Measurements from ENCODE around the gene TTPAL. TPM values are rescaled to one million over a fixed set of nuclear protein-coding genes. Genes with fewer than 3 reads are reported as not detected.

TTPAL gene
- total RNA-seq, 2 experiments from 2014 or later: 18.0 to 18.4 TPM

- CTCF ChIA-PET: interaction anchor here (0.6 to 1.3 kb wide), 2 partner anchors 110 to 116 kb away, joined by 3 read pairs; no protein-coding TSS in a partner anchor
- H3K4me3 Mint-ChIP-seq: no peak overlapping the region
- POLR2A ChIA-PET: interaction anchor here (1.1 to 1.4 kb wide), 2 partner anchors 11 to 19 kb away, joined by 3 to 4 read pairs; partner anchors contain the start of gene TTPAL
- peaks cover 67% of the 10 kb centered on the region for H3K36me3 Mint-ChIP-seq (ENCODE audit: low read depth)
- H3K27ac Mint-ChIP-seq: no peak overlapping the region
- ATAC-seq: no peak
- H3K4me1 Mint-ChIP-seq (ENCODE audit: low read depth): peaks cover 23% of the 10 kb centered on the region
- H3K9me3 Mint-ChIP-seq (ENCODE audit: insufficient read depth): no peaks in the 10 kb centered on the region
- DNase-seq: no peak
- H3K27me3 Mint-ChIP-seq (ENCODE audit: low read depth): no peaks in the 10 kb centered on the region
Observed at GRCh38 chr20:44494681-44495080, 19.0 kb downstream of the TTPAL start.

- H3K27ac Mint-ChIP-seq: peak overlapping the region; percentile 0
- no peak for DNase-seq
- H3K36me3 Mint-ChIP-seq (ENCODE audit: low read depth): peaks cover 66% of the 10 kb centered on the region
Observed at GRCh38 chr20:44495257-44495656, 19.6 kb downstream of the TTPAL start.

GRCh38 chr20:44495802-44496481 is 20.3 kb downstream of the TTPAL start:
- DNase-seq (no peak), ATAC-seq (no peak)
- POLR2A ChIA-PET: interaction anchor here (1.1 to 1.4 kb wide), 2 partner anchors 12 to 20 kb away, joined by 3 to 4 read pairs; partner anchors contain the start of gene TTPAL
- no peaks in the 10 kb centered on the region for H3K27me3 Mint-ChIP-seq (ENCODE audit: low read depth)
- H3K4me3 Mint-ChIP-seq: no peak overlapping the region
- H3K36me3 Mint-ChIP-seq (ENCODE audit: low read depth): peaks cover 65% of the 10 kb centered on the region
- CTCF ChIA-PET: no interaction called here
- no peaks in the 10 kb centered on the region for H3K9me3 Mint-ChIP-seq (ENCODE audit: insufficient read depth)
- peak overlapping the region; percentile 0 for H3K27ac Mint-ChIP-seq
- H3K4me1 Mint-ChIP-seq (ENCODE audit: low read depth): peaks cover 23% of the 10 kb centered on the region

More at GRCh38 chr20:44495257-44495656, 19.6 kb downstream of the TTPAL start:
- Mint-ChIP-seq H3K27me3 (ENCODE audit: low read depth) (no peaks in the 10 kb centered on the region), H3K4me1 (ENCODE audit: low read depth) (peaks cover 23% of the 10 kb centered on the region), H3K9me3 (ENCODE audit: insufficient read depth) (no peaks in the 10 kb centered on the region), H3K4me3 (no peak overlapping the region)
- ChIA-PET POLR2A (interaction anchor here (1.1 to 1.4 kb wide), 2 partner anchors 12 to 19 kb away, joined by 3 to 4 read pairs; partner anchors contain the start of gene TTPAL), CTCF (interaction anchor here (0.6 kb wide), 1 partner anchor 111 kb away, joined by 3 read pairs; no protein-coding TSS in a partner anchor)
- no peak for ATAC-seq

- no peak overlapping the region for H3K4me3 Mint-ChIP-seq
Observed at GRCh38 chr20:44496976-44497375, 21.3 kb downstream of the TTPAL start.

GRCh38 chr20:44497761-44498160 is 22.1 kb downstream of the TTPAL start:
- H3K4me1 Mint-ChIP-seq (ENCODE audit: low read depth): peaks cover 6% of the 10 kb centered on the region
- H3K36me3 Mint-ChIP-seq (ENCODE audit: low read depth): peaks cover 62% of the 10 kb centered on the region
- H3K27ac Mint-ChIP-seq: no peak overlapping the region
- H3K4me3 Mint-ChIP-seq: no peak overlapping the region
- H3K9me3 Mint-ChIP-seq (ENCODE audit: insufficient read depth): no peaks in the 10 kb centered on the region
- no peaks in the 10 kb centered on the region for H3K27me3 Mint-ChIP-seq (ENCODE audit: low read depth)
- no peak for DNase-seq
- CTCF ChIA-PET: interaction anchor here (0.8 kb wide), 1 partner anchor 38 kb away, joined by 3 read pairs; no protein-coding TSS in a partner anchor
- no peak for ATAC-seq
- POLR2A ChIA-PET: interaction anchor here (0.6 to 1.7 kb wide), 2 partner anchors 23 to 34 kb away, joined by 3 to 4 read pairs; no protein-coding TSS in a partner anchor

More at GRCh38 chr20:44496976-44497375, 21.3 kb downstream of the TTPAL start:
- Mint-ChIP-seq H3K9me3 (ENCODE audit: insufficient read depth) (no peaks in the 10 kb centered on the region), H3K27ac (no peak overlapping the region), H3K27me3 (ENCODE audit: low read depth) (no peaks in the 10 kb centered on the region), H3K36me3 (ENCODE audit: low read depth) (peaks cover 63% of the 10 kb centered on the region), H3K4me1 (ENCODE audit: low read depth) (peaks cover 14% of the 10 kb centered on the region)
- no peak for DNase-seq
- ATAC-seq: no peak
- ChIA-PET POLR2A (no interaction called here), CTCF (no interaction called here)

GRCh38 chr20:44500221-44500620 is 24.5 kb downstream of the TTPAL start:
- ChIA-PET CTCF (interaction anchor here (1.1 kb wide), 1 partner anchor 21 kb away, joined by 3 read pairs; the partner anchor contains the start of gene SERINC3), POLR2A (no interaction called here)
- no peak for DNase-seq
- Mint-ChIP-seq H3K4me3 (no peak overlapping the region), H3K9me3 (ENCODE audit: insufficient read depth) (no peaks in the 10 kb centered on the region), H3K27me3 (ENCODE audit: low read depth) (no peaks in the 10 kb centered on the region), H3K27ac (no peak overlapping the region), H3K4me1 (ENCODE audit: low read depth) (peaks cover 5% of the 10 kb centered on the region), H3K36me3 (ENCODE audit: low read depth) (peaks cover 67% of the 10 kb centered on the region)
- no peak for ATAC-seq

GRCh38 chr20:44501448-44501847 is 25.8 kb downstream of the TTPAL start:
- Mint-ChIP-seq H3K27ac (no peak overlapping the region), H3K4me3 (no peak overlapping the region), H3K4me1 (ENCODE audit: low read depth) (peaks cover 1% of the 10 kb centered on the region), H3K9me3 (ENCODE audit: insufficient read depth) (no peaks in the 10 kb centered on the region), H3K36me3 (ENCODE audit: low read depth) (peaks cover 57% of the 10 kb centered on the region), H3K27me3 (ENCODE audit: low read depth) (no peaks in the 10 kb centered on the region)
- no peak for DNase-seq
- ATAC-seq: no peak
- ChIA-PET CTCF (interaction anchor here (1.1 kb wide), 1 partner anchor 20 kb away, joined by 3 read pairs; the partner anchor contains the start of gene SERINC3), POLR2A (no interaction called here)

GRCh38 chr20:44502968-44503367 is 27.3 kb downstream of the TTPAL start:
- ATAC-seq (no peak), DNase-seq (no peak)
- no peaks in the 10 kb centered on the region for H3K9me3 Mint-ChIP-seq (ENCODE audit: insufficient read depth)
- no peaks in the 10 kb centered on the region for H3K4me1 Mint-ChIP-seq (ENCODE audit: low read depth)
- no peak overlapping the region for H3K27ac Mint-ChIP-seq
- no peak overlapping the region for H3K4me3 Mint-ChIP-seq
- H3K36me3 Mint-ChIP-seq (ENCODE audit: low read depth): peaks cover 55% of the 10 kb centered on the region
- ChIA-PET CTCF (interaction anchor here (3.4 kb wide), 1 partner anchor 107 kb away, joined by 13 read pairs; no protein-coding TSS in a partner anchor), POLR2A (interaction anchor here (0.5 to 1.4 kb wide), 3 partner anchors 8 to 65 kb away, joined by 3 to 5 read pairs (median 4); partner anchors contain the start of gene TTPAL)
- no peaks in the 10 kb centered on the region for H3K27me3 Mint-ChIP-seq (ENCODE audit: low read depth)

GRCh38 chr20:44504402-44505307 is 29.0 kb downstream of the TTPAL start:
- H3K4me1 Mint-ChIP-seq (ENCODE audit: low read depth): no peaks in the 10 kb centered on the region
- no peak overlapping the region for H3K27ac Mint-ChIP-seq
- H3K4me3 Mint-ChIP-seq: no peak overlapping the region
- DNase-seq: no peak
- ATAC-seq: no peak
- H3K9me3 Mint-ChIP-seq (ENCODE audit: insufficient read depth): no peaks in the 10 kb centered on the region
- H3K27me3 Mint-ChIP-seq (ENCODE audit: low read depth): no peaks in the 10 kb centered on the region
- H3K36me3 Mint-ChIP-seq (ENCODE audit: low read depth): peaks cover 55% of the 10 kb centered on the region
- ChIA-PET POLR2A (no interaction called here), CTCF (interaction anchor here (3.4 kb wide), 1 partner anchor 106 kb away, joined by 13 read pairs; no protein-coding TSS in a partner anchor)

GRCh38 chr20:44509762-44510161 is 34.1 kb downstream of the TTPAL start:
- H3K4me1 Mint-ChIP-seq (ENCODE audit: low read depth): peaks cover 13% of the 10 kb centered on the region

GRCh38 chr20:44513871-44514270 is 38.2 kb downstream of the TTPAL start:
- H3K4me3 Mint-ChIP-seq: no peak overlapping the region
- DNase-seq (no peak), ATAC-seq (no peak)
- CTCF ChIA-PET: interaction anchor here (1.6 kb wide), 1 partner anchor 96 kb away, joined by 3 read pairs; no protein-coding TSS in a partner anchor
- no peaks in the 10 kb centered on the region for H3K9me3 Mint-ChIP-seq (ENCODE audit: insufficient read depth)
- H3K27ac Mint-ChIP-seq: no peak overlapping the region
- H3K27me3 Mint-ChIP-seq (ENCODE audit: low read depth): no peaks in the 10 kb centered on the region
- POLR2A ChIA-PET: no interaction called here
- H3K36me3 Mint-ChIP-seq (ENCODE audit: low read depth): peaks cover 25% of the 10 kb centered on the region
- peaks cover 20% of the 10 kb centered on the region for H3K4me1 Mint-ChIP-seq (ENCODE audit: low read depth)

More at GRCh38 chr20:44509762-44510161, 34.1 kb downstream of the TTPAL start:
- H3K9me3 Mint-ChIP-seq (ENCODE audit: insufficient read depth): no peaks in the 10 kb centered on the region
- no peaks in the 10 kb centered on the region for H3K27me3 Mint-ChIP-seq (ENCODE audit: low read depth)
- H3K4me3 Mint-ChIP-seq: no peak overlapping the region
- H3K27ac Mint-ChIP-seq: no peak overlapping the region
- ATAC-seq: no peak
- ChIA-PET CTCF (no interaction called here), POLR2A (interaction anchor here (1.2 kb wide), 1 partner anchor 11 kb away, joined by 3 read pairs; no protein-coding TSS in a partner anchor)
- DNase-seq: no peak
- H3K36me3 Mint-ChIP-seq (ENCODE audit: low read depth): peaks cover 41% of the 10 kb centered on the region

Measured in activated CD8-positive, alpha-beta T cell treated with anti-CD3 and anti-CD28 coated beads, Interleukin-2, amount 10 ng/mL, durations not matched to agents 7 days and 5 days (primary cell).